SK-N-SH treated with all-trans-retinoic acid at 6 μM for 48 hours (cell line): ENCODE results near the gene SLC25A47.

Source experiments
- ATAC-seq: fragments of 200-7000 bp; cut with Tn5 transposase; 3 replicates; pipeline ENCODE4 v1.9.1; 2020; ENCODE audit warnings: mild to moderate bottlenecking, moderate library complexity
- ARNTL ChIP-seq: fragments of 450-650 bp; formaldehyde crosslinking; IDR thresholded peaks from 2 replicates; pipeline ENCODE4 v1.5.0; 2020; ENCODE audit warnings: low read depth, mild to moderate bottlenecking, moderate library complexity, borderline replicate concordance
- BACH2 ChIP-seq: fragments of 250-450 bp; sonication (Bioruptor Pico); IDR thresholded peaks from 2 replicates; pipeline ENCODE4 v1.9.0; 2021; ENCODE audit warnings: mild to moderate bottlenecking, borderline replicate concordance
- ESRRG ChIP-seq: fragments of 250-450 bp; sonication (Bioruptor Pico); IDR thresholded peaks from 2 replicates; pipeline ENCODE4 v1.6.1; 2021; ENCODE audit warnings: mild to moderate bottlenecking
- GLIS3 ChIP-seq: fragments of 250-450 bp; sonication (Bioruptor Pico); IDR thresholded peaks from 2 replicates; pipeline ENCODE4 v1.5.0; 2020; ENCODE audit warnings: mild to moderate bottlenecking, moderate library complexity
- ISL1 ChIP-seq: fragments of 250-450 bp; sonication (Bioruptor Pico); IDR thresholded peaks from 2 replicates; pipeline ENCODE4 v2.1.2; 2022; ENCODE audit warnings: mild to moderate bottlenecking, moderate library complexity
- OSR1 ChIP-seq: fragments of 250-450 bp; sonication (Bioruptor Pico); IDR thresholded peaks from 2 replicates; pipeline ENCODE4 v1.8.0; 2022; ENCODE audit warnings: moderate library complexity, mild to moderate bottlenecking, inconsistent platforms
- POU6F1 ChIP-seq: fragments of 250-450 bp; sonication (Bioruptor Pico); IDR thresholded peaks from 2 replicates; pipeline ENCODE4 v1.8.0; 2021; ENCODE audit warnings: low read depth, mild to moderate bottlenecking, moderate library complexity, borderline replicate concordance
- PPARA ChIP-seq: fragments of 250-450 bp; sonication (Bioruptor Pico); IDR thresholded peaks from 2 replicates; pipeline ENCODE4 v1.5.0; 2020; ENCODE audit warnings: mild to moderate bottlenecking, borderline replicate concordance
- RARB ChIP-seq: fragments of 250-450 bp; sonication (Bioruptor Pico); IDR thresholded peaks from 2 replicates; pipeline ENCODE4 v1.8.0; 2021; ENCODE audit warnings: mild to moderate bottlenecking, moderate library complexity
- SNAI2 ChIP-seq: fragments of 250-450 bp; sonication (Bioruptor Pico); IDR thresholded peaks from 2 replicates; pipeline ENCODE4 v1.5.0; 2020; ENCODE audit warnings: mild to moderate bottlenecking, moderate library complexity
- TCF4 ChIP-seq: fragments of 250-450 bp; sonication (Bioruptor Pico); IDR thresholded peaks from 2 replicates; pipeline ENCODE4 v1.8.0; 2021; ENCODE audit warnings: mild to moderate bottlenecking, moderate library complexity, borderline replicate concordance
- TOX ChIP-seq: fragments of 250-450 bp; sonication (Bioruptor Pico); IDR thresholded peaks from 2 replicates; pipeline ENCODE4 v1.8.0; 2021; ENCODE audit warnings: mild to moderate bottlenecking, moderate library complexity, borderline replicate concordance
- TSHZ2 ChIP-seq: fragments of 250-450 bp; sonication (Bioruptor Pico); IDR thresholded peaks from 2 replicates; pipeline ENCODE4 v1.5.0; 2020; ENCODE audit warnings: mild to moderate bottlenecking, moderate library complexity
- ZC3H10 ChIP-seq: fragments of 250-450 bp; sonication (Bioruptor Pico); IDR thresholded peaks from 2 replicates; pipeline ENCODE4 v1.5.1; 2021; ENCODE audit warnings: mild to moderate bottlenecking, moderate library complexity
- ZFP3 ChIP-seq: fragments of 250-450 bp; sonication (Bioruptor Pico); IDR thresholded peaks from 2 replicates; pipeline ENCODE4 v1.5.0; 2020; ENCODE audit warnings: mild to moderate bottlenecking, moderate library complexity
- ZFP30 ChIP-seq: fragments of 450-650 bp; formaldehyde crosslinking; IDR thresholded peaks from 2 replicates; pipeline ENCODE4 v1.5.0; 2022; ENCODE audit warnings: mild to moderate bottlenecking, moderate library complexity
- ZNF565 ChIP-seq: fragments of 450-650 bp; formaldehyde crosslinking; conservative IDR thresholded peaks from 2 replicates; pipeline ENCODE4 v1.5.0; 2020; ENCODE audit warnings: low read depth, mild to moderate bottlenecking, moderate library complexity
- ZNF70 ChIP-seq: fragments of 450-650 bp; formaldehyde crosslinking; IDR thresholded peaks from 2 replicates; pipeline ENCODE4 v1.5.0; 2020; ENCODE audit warnings: mild to moderate bottlenecking, moderate library complexity
- ZNF8 ChIP-seq: fragments of 450-650 bp; formaldehyde crosslinking; IDR thresholded peaks from 2 replicates; pipeline ENCODE4 v1.5.0; 2020; ENCODE audit warnings: mild to moderate bottlenecking, moderate library complexity
- TF ChIP-seq, protein P1 (sequence below): fragments of 250-450 bp; sonication (Bioruptor Pico); IDR thresholded peaks from 2 replicates; pipeline ENCODE4 v1.5.1; 2021; ENCODE audit warnings: mild to moderate bottlenecking, moderate library complexity
- TF ChIP-seq, protein P2 (sequence below): fragments of 250-450 bp; sonication (Bioruptor Pico); IDR thresholded peaks from 2 replicates; pipeline ENCODE4 v1.5.1; 2020; ENCODE audit warnings: low read depth, mild to moderate bottlenecking, moderate library complexity
- TF ChIP-seq, protein P3 (sequence below): fragments of 250-450 bp; sonication (Bioruptor Pico); IDR thresholded peaks from 2 replicates; pipeline ENCODE4 v1.8.0; 2020; ENCODE audit warnings: mild to moderate bottlenecking, moderate library complexity, borderline replicate concordance

SLC25A47 gene

GRCh38 chr14:100333311-100333710 is 10.2 kb downstream of the SLC25A47 start:
- TF ChIP-seq TCF4 (no peak), GLIS3 (CRISPR knock-in tag) (no peak), ZNF70 (CRISPR knock-in tag) (no peak), ZNF565 (CRISPR knock-in tag) (no peak), RARB (CRISPR knock-in tag) (no peak), PPARA (CRISPR knock-in tag) (no peak), ZC3H10 (CRISPR knock-in tag) (no peak), OSR1 (no peak)
- TF ChIP-seq, protein P1, sequence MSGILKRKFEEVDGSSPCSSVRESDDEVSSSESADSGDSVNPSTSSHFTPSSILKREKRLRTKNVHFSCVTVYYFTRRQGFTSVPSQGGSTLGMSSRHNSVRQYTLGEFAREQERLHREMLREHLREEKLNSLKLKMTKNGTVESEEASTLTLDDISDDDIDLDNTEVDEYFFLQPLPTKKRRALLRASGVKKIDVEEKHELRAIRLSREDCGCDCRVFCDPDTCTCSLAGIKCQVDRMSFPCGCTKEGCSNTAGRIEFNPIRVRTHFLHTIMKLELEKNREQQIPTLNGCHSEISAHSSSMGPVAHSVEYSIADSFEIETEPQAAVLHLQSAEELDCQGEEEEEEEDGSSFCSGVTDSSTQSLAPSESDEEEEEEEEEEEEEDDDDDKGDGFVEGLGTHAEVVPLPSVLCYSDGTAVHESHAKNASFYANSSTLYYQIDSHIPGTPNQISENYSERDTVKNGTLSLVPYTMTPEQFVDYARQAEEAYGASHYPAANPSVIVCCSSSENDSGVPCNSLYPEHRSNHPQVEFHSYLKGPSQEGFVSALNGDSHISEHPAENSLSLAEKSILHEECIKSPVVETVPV (CRISPR knock-in tag), result no peak
- no peak for ATAC-seq

DNA sequence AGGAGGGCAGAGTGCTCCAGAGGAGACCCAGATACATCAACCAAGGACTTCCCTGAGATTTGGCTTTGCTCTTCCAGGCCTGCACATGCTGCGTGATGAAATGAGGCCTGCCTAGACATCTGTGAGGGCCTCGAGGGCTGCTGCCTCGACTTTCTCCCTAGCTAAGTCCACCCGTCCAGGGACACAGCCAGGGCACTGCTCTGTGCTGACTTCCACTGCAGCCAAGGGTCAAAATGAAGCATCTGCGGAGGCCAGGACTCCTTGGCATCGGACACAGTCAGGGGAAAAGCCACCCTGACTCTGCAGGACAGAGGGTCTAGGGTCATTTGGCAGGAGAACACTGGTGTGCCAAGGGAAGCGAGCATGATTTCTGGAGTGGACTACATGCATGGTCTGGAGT is 10.7 kb downstream of the SLC25A47 start:
- ATAC-seq, result no peak
- TF ChIP-seq PPARA (CRISPR knock-in tag), result no peak
- TF ChIP-seq ZFP3 (CRISPR knock-in tag), result no peak
- TF ChIP-seq, protein P2, sequence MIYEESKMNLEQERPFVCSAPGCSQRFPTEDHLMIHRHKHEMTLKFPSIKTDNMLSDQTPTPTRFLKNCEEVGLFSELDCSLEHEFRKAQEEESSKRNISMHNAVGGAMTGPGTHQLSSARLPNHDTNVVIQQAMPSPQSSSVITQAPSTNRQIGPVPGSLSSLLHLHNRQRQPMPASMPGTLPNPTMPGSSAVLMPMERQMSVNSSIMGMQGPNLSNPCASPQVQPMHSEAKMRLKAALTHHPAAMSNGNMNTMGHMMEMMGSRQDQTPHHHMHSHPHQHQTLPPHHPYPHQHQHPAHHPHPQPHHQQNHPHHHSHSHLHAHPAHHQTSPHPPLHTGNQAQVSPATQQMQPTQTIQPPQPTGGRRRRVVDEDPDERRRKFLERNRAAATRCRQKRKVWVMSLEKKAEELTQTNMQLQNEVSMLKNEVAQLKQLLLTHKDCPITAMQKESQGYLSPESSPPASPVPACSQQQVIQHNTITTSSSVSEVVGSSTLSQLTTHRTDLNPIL (CRISPR knock-in tag), result no peak
- TF ChIP-seq ISL1 (CRISPR knock-in tag), result no peak
- TF ChIP-seq RARB (CRISPR knock-in tag), result no peak
- no peak for TF ChIP-seq OSR1
- no peak for TF ChIP-seq POU6F1
- TF ChIP-seq TSHZ2 (CRISPR knock-in tag), result no peak
- no peak for TF ChIP-seq ZNF8 (CRISPR knock-in tag)
- no peak for TF ChIP-seq TCF4
- no peak for TF ChIP-seq ZNF70 (CRISPR knock-in tag)
- TF ChIP-seq GLIS3 (CRISPR knock-in tag), result no peak
- no peak for TF ChIP-seq TOX (CRISPR knock-in tag)
- no peak for TF ChIP-seq ZC3H10 (CRISPR knock-in tag)
- TF ChIP-seq ESRRG (CRISPR knock-in tag), result no peak
- no peak for TF ChIP-seq ARNTL (CRISPR knock-in tag)
- no peak for TF ChIP-seq BACH2 (CRISPR knock-in tag)
- no peak for TF ChIP-seq ZFP30 (CRISPR knock-in tag)
- TF ChIP-seq SNAI2 (CRISPR knock-in tag), result no peak
- TF ChIP-seq ZNF565 (CRISPR knock-in tag), result no peak

DNA sequence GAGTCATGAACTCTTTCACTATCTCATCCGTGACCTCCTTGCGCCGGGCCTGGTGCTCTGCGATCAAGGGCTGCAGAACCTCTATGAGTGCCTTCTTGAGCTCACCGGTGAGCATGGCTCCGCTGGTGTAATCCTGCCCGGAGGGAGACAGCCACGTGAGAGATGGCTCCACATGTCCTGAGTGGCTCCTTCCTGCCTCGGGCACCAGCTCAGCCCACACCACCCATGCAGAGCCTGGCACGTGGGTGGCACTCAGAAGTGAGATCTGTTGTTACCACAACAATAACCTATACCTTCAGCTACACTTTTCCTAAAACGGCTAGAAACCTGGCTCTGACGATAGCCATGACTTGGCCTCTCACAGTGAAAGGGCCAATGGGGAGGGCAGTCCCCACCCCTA is 11.8 kb downstream of the SLC25A47 start:
- ATAC-seq, result no peak
- TF ChIP-seq POU6F1 (no peak), ZNF70 (CRISPR knock-in tag) (no peak), GLIS3 (CRISPR knock-in tag) (no peak), PPARA (CRISPR knock-in tag) (no peak), ZC3H10 (CRISPR knock-in tag) (no peak), ARNTL (CRISPR knock-in tag) (no peak), ZFP3 (CRISPR knock-in tag) (no peak), SNAI2 (CRISPR knock-in tag) (no peak), RARB (CRISPR knock-in tag) (no peak), TSHZ2 (CRISPR knock-in tag) (no peak)
- TF ChIP-seq, protein P3, sequence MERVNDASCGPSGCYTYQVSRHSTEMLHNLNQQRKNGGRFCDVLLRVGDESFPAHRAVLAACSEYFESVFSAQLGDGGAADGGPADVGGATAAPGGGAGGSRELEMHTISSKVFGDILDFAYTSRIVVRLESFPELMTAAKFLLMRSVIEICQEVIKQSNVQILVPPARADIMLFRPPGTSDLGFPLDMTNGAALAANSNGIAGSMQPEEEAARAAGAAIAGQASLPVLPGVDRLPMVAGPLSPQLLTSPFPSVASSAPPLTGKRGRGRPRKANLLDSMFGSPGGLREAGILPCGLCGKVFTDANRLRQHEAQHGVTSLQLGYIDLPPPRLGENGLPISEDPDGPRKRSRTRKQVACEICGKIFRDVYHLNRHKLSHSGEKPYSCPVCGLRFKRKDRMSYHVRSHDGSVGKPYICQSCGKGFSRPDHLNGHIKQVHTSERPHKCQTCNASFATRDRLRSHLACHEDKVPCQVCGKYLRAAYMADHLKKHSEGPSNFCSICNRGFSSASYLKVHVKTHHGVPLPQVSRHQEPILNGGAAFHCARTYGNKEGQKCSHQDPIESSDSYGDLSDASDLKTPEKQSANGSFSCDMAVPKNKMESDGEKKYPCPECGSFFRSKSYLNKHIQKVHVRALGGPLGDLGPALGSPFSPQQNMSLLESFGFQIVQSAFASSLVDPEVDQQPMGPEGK (CRISPR knock-in tag), result no peak
- TF ChIP-seq, protein P2 (CRISPR knock-in tag), result no peak
